Measurements from ENCODE around the gene TOGARAM2.

Gene TOGARAM2

DNA sequence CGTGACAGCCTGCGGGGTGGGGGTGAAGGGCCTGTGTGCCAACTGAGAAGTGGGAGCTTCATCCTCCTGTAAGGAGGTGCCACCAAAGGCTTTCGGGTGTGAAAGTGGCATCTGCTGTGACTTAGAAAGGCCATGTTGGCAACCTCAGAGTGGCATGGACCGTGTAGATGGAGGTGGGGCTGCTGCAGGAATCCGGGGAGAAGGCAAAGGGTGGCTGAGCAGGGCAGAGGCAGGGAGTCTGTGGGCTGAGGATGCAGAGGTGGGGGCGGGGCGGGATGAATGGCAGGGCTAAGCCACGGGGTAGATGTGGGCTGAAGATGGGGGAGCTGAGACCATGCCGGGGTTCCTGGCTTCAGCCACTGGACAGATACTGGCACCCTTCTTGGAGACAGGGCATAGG is 28.2 kb downstream of the TOGARAM2 start:
- Histone ChIP-seq H3K36me3 (ENCODE audit: control insufficient read depth, insufficient read depth, low read length) (no peaks in the 10 kb centered on the region), H3K27me3 (ENCODE audit: control insufficient read depth, insufficient read depth, low read length) (no peaks in the 10 kb centered on the region), H3K4me3 (ENCODE audit: low read length) (no peak overlapping the region), H3K27ac (ENCODE audit: low read depth, low read length) (no peak overlapping the region), H3K9ac (ENCODE audit: low read length) (no peak overlapping the region), H3K4me1 (ENCODE audit: control insufficient read depth, insufficient read depth, low read length) (peaks cover 14% of the 10 kb centered on the region)

DNA sequence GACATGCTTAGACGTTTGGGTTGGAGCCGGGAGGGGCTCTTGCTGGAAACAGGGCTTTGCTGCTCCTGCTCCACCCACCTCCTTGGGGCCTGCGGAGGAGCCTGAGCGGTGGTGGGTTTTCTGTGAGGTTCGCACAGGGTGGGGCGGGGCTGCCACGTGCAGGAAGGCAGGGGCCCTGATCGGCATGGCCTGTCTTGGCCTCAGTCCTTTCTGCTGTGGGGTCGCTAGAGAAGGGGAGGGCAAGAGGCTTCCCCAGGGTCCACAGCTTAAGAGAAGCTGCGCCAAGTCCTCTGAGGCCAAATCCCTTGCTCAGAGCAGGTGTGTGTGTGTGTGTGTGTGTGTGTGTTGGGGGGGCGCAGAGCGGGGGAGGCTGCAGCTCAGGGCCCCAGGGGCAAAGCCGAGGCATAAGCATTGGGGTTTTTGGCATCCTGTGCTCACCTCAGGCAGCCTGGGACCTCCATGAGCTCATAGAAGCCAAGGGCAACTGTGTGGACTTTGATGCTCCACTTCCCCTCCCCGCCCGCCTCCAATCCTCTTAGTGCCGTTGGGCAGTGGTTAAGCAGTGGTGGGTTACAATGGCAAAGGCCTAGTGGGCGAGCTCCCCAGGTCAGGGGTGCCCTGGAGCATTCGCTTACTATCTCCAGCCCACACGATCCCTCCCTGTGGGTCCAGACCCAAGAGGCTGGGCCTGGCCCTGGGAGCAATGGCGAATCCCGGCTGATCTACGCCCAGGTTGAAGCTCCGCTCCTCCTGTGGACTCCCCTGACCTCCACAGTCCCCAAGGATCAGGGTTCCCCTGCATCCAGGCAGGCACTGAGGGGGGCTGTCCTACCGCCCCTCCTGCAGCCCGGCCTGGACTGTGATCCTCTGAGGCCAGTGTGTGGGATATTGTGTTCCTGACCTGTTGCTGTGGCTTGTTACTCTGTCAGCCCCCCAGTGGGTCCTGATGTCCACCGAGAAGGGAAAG is 28.9 kb downstream of the TOGARAM2 start:
- Histone ChIP-seq H3K36me3 (ENCODE audit: control insufficient read depth, insufficient read depth, low read length) (no peaks in the 10 kb centered on the region), H3K4me3 (ENCODE audit: low read length) (no peak overlapping the region), H3K27me3 (ENCODE audit: control insufficient read depth, insufficient read depth, low read length) (no peaks in the 10 kb centered on the region), H3K9ac (ENCODE audit: low read length) (no peak overlapping the region), H3K27ac (ENCODE audit: low read depth, low read length) (no peak overlapping the region), H3K4me1 (ENCODE audit: control insufficient read depth, insufficient read depth, low read length) (peaks cover 14% of the 10 kb centered on the region)

DNA sequence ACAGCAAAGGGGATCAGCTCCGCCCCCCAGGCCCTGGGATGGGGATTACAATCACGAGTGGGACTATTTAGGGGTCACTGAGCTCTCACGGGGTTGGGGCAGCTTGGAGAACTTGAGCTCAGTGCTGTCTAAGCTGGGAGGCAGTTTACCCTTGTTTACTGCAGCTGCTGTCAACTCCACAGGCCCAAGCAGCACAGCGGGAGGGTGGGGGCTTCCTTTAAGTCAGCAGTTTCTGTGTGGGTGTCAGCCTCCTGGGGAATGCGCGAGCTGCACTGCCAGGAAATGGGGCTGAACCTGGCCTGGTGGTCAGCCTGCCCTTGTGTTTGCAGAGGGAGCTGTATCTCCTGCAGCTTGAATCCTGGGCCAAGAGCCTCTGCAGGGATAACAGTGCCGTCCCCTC is 29.8 kb downstream of the TOGARAM2 start:
- peaks cover 14% of the 10 kb centered on the region for H3K4me1 ChIP-seq (ENCODE audit: control insufficient read depth, insufficient read depth, low read length)
- no peaks in the 10 kb centered on the region for H3K36me3 ChIP-seq (ENCODE audit: control insufficient read depth, insufficient read depth, low read length)
- no peaks in the 10 kb centered on the region for H3K27me3 ChIP-seq (ENCODE audit: control insufficient read depth, insufficient read depth, low read length)
- H3K27ac ChIP-seq (ENCODE audit: low read depth, low read length): no peak overlapping the region
- no peak overlapping the region for H3K9ac ChIP-seq (ENCODE audit: low read length)
- H3K4me3 ChIP-seq (ENCODE audit: low read length): no peak overlapping the region

DNA sequence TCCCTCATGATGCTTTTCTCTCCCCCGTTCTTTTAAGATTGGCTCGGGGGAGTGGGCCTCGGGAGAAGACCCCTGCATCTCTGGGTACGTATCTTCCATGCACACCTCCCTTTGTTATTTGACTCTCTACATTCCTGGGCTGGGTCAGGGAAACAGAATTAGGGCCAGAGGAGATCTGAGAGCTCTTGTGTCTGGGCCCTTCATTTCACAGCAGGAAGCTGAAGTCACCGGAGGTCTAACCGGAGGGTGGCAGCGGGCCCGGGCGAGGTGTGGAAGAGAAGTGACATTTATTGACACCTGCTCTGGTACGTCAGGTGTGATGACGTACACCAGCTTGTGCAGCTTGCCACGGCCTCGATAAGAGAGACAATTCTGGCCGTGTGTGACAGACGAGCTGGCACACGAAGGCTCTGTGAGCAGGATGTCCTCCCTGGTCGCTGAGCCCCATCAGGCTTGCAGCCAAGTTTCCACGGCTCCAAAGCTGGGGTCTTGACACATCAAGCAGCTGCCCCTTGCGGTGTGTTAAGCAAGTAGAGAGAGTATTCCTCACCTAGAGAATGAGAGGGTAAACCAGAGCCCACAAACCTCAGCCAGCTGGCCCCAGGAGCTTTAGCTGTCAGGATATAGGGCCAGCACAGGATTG is 30.4 kb downstream of the TOGARAM2 start:
- H3K4me1 ChIP-seq (ENCODE audit: control insufficient read depth, insufficient read depth, low read length): peaks cover 14% of the 10 kb centered on the region
- H3K27ac ChIP-seq (ENCODE audit: low read depth, low read length): no peak overlapping the region
- H3K4me3 ChIP-seq (ENCODE audit: low read length): no peak overlapping the region
- H3K36me3 ChIP-seq (ENCODE audit: control insufficient read depth, insufficient read depth, low read length): no peaks in the 10 kb centered on the region
- no peaks in the 10 kb centered on the region for H3K27me3 ChIP-seq (ENCODE audit: control insufficient read depth, insufficient read depth, low read length)
- H3K9ac ChIP-seq (ENCODE audit: low read length): no peak overlapping the region

DNA sequence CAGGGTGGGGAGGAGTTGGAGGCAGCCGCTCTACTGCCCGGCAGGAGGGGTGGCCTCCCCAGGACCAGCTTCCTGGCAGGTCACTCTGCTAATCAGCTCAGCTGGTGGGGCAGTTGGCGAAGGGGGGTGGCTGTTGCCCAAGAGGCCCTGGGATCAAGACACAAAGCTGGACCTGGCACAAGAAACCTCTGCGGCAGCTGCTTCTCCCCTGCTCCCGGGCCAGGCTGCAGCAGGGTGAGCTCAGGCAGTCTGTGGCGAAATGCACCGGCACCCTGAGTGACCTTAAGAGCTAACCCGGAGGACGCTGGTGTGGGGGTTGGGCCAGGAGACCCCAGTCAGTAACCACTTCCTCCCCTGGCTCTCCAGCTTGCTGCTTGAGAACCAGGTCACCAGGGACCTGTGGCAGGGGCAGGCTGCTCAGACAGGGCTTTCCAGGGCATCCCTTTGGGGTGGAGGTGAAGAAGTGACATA is 31.1 kb downstream of the TOGARAM2 start:
- Histone ChIP-seq H3K9ac (ENCODE audit: low read length) (no peak overlapping the region), H3K36me3 (ENCODE audit: control insufficient read depth, insufficient read depth, low read length) (no peaks in the 10 kb centered on the region), H3K4me3 (ENCODE audit: low read length) (no peak overlapping the region), H3K27me3 (ENCODE audit: control insufficient read depth, insufficient read depth, low read length) (no peaks in the 10 kb centered on the region), H3K27ac (ENCODE audit: low read depth, low read length) (no peak overlapping the region), H3K4me1 (ENCODE audit: control insufficient read depth, insufficient read depth, low read length) (peaks cover 14% of the 10 kb centered on the region)

DNA sequence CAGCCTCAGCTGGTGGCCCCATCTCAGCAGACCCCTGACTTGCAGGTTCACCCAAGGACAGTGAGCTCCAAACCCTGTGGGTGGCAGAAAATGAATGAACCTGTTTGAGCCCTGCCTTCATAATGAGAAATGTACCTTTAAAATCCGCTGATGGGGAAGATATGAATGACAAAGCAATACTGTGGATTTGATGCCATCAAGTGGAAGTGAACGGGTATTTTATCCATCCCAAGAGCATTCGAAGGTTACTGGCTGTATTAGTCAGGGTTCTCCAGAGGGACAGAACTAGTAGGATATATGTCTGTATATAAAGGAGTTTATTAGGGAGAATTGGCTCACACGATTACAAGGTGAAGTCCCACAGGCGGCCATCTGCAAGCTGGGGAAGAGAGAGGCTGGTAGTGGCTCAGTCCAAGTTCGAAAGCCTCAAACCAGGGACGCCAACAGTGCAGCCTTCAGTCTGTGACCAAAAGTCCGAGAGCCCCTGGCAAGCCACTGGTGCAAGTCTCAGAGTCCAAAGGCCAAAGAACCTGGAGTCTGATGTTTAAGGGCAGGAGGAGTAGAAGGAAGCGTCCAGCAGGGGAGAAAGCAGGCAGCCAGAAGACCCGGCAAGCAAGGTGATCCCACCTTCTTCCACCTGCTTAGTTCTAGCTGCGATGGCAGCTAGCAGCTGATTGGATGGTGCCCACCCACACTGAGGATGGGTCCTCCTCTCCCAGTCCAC is 32.1 kb downstream of the TOGARAM2 start:
- no peak overlapping the region for H3K27ac ChIP-seq (ENCODE audit: low read depth, low read length)

DNA sequence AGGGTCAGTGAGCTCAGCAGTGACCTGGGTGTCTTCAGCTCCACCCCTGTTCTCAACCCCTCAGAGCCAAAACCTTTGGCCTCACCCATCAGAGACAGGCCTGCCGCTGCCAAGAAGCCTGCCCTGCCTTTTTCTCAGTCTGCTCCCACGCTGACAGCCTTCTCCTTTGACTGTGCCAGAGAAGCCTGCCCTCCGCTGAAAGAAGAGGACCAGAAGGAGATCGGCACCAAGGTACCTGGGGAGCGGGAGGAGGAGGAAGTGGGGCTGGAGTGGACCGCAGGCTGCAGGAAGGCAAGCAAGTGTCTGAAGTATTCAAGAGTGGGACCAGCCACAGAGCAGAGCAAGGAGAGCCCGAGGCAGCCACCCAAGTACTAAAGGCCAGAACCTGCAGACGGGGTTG is 33.2 kb downstream of the TOGARAM2 start:
- H3K4me1 ChIP-seq (ENCODE audit: control insufficient read depth, insufficient read depth, low read length): peaks cover 14% of the 10 kb centered on the region
- no peaks in the 10 kb centered on the region for H3K27me3 ChIP-seq (ENCODE audit: control insufficient read depth, insufficient read depth, low read length)
- no peak overlapping the region for H3K9ac ChIP-seq (ENCODE audit: low read length)
- H3K36me3 ChIP-seq (ENCODE audit: control insufficient read depth, insufficient read depth, low read length): no peaks in the 10 kb centered on the region
- no peak overlapping the region for H3K4me3 ChIP-seq (ENCODE audit: low read length)
- no peak overlapping the region for H3K27ac ChIP-seq (ENCODE audit: low read depth, low read length)

More for the DNA sequence above, 32.1 kb downstream of the TOGARAM2 start:
- no peak overlapping the region for H3K9ac ChIP-seq (ENCODE audit: low read length)
- H3K4me1 ChIP-seq (ENCODE audit: control insufficient read depth, insufficient read depth, low read length): peaks cover 14% of the 10 kb centered on the region
- no peak overlapping the region for H3K4me3 ChIP-seq (ENCODE audit: low read length)
- no peaks in the 10 kb centered on the region for H3K36me3 ChIP-seq (ENCODE audit: control insufficient read depth, insufficient read depth, low read length)
- H3K27me3 ChIP-seq (ENCODE audit: control insufficient read depth, insufficient read depth, low read length): no peaks in the 10 kb centered on the region

DNA sequence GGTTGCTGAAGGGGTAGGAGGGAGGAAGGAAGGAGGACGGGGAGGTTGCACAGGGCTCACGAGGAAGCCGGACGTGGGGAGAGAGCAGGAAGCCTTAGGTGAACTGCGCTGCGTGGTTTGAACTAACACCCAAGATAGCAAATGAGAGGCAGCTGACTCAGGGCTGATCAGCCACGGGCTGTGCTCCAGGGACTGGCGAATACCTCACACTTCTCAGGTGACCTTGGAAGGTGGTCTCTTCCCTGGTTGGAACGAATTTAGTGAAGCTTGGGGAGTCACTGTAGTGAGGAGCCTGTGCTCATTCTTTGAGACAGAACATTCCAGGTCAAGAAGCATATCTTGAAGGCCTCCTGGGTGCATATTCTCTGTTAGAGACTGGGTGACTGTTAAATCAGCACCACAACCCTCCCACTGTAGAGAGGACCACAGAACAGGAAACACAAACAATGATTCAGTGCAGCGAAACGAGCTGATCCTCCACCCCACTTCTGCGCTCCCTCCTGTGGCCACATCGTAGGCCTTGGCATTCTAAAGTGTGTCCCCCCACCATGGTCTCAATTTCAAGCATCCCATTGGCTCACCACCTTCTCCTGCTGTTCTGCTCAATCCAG is 33.8 kb downstream of the TOGARAM2 start:
- Histone ChIP-seq H3K9ac (ENCODE audit: low read length) (no peak overlapping the region), H3K36me3 (ENCODE audit: control insufficient read depth, insufficient read depth, low read length) (no peaks in the 10 kb centered on the region), H3K4me1 (ENCODE audit: control insufficient read depth, insufficient read depth, low read length) (peaks cover 14% of the 10 kb centered on the region), H3K27ac (ENCODE audit: low read depth, low read length) (no peak overlapping the region), H3K27me3 (ENCODE audit: control insufficient read depth, insufficient read depth, low read length) (no peaks in the 10 kb centered on the region), H3K4me3 (ENCODE audit: low read length) (no peak overlapping the region)

DNA sequence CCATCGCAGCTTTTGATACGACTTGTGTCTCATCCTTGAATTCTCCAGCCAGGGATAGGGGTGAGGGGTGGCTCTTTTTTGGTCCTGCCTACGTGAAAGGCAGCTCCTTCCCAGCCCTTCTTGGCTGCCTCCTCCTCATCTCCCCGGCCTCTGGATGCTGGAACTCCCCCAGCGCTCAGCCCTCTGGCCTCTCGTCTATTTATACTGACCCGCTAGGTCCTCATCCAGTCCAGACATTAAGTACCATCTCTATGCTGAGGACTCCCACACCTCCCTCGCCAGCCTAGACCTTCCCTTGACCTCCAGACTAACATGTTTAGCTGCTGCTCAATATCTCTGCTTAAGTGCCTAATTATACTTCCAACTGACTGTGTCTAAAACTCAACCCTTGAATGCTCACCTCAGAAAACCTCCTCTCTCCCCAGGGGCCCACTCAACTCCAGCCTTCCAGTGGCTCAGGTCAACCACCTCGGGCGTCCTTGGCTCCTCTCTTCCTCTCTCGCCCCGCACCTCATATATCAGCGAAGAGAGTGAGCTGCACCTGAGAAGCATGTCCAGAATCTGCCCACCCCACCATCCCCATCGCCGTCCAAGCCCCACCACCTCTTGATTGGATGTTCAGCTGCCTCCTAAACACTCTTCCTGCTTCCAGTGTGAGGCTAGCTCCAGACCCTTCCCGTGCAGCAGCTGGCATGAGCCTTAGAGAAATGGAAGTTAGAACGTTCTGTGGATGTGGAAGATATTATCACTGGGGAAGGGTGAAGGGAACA is 34.8 kb downstream of the TOGARAM2 start:
- no peak overlapping the region for H3K4me3 ChIP-seq (ENCODE audit: low read length)
- peaks cover 14% of the 10 kb centered on the region for H3K4me1 ChIP-seq (ENCODE audit: control insufficient read depth, insufficient read depth, low read length)
- peak overlapping the region; percentile 5 for H3K27ac ChIP-seq (ENCODE audit: low read depth, low read length)
- no peak overlapping the region for H3K9ac ChIP-seq (ENCODE audit: low read length)
- no peaks in the 10 kb centered on the region for H3K36me3 ChIP-seq (ENCODE audit: control insufficient read depth, insufficient read depth, low read length)
- no peaks in the 10 kb centered on the region for H3K27me3 ChIP-seq (ENCODE audit: control insufficient read depth, insufficient read depth, low read length)

DNA sequence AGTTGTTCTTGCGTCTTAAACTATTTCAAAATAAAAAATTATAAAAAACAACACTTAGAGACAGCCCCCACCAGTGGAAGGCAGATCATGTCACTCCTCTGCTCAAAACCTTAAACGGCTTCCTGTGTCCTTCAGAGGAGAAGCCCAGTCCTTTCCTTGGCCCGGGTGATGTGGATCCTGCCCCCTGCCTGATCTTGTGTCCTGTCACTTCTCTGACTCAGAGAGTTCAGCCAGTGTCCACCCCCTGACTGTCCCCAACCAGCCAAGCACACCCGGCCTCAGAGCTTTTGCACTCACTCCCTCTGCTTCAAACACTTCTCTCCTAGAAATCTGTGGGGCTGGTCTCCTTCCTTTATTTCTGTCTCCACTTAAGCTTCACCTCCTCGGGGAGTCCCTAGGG is 35.4 kb downstream of the TOGARAM2 start:
- no peak overlapping the region for H3K9ac ChIP-seq (ENCODE audit: low read length)
- H3K4me3 ChIP-seq (ENCODE audit: low read length): no peak overlapping the region
- no peak overlapping the region for H3K27ac ChIP-seq (ENCODE audit: low read depth, low read length)
- no peaks in the 10 kb centered on the region for H3K27me3 ChIP-seq (ENCODE audit: control insufficient read depth, insufficient read depth, low read length)
- H3K4me1 ChIP-seq (ENCODE audit: control insufficient read depth, insufficient read depth, low read length): peaks cover 10% of the 10 kb centered on the region
- no peaks in the 10 kb centered on the region for H3K36me3 ChIP-seq (ENCODE audit: control insufficient read depth, insufficient read depth, low read length)

DNA sequence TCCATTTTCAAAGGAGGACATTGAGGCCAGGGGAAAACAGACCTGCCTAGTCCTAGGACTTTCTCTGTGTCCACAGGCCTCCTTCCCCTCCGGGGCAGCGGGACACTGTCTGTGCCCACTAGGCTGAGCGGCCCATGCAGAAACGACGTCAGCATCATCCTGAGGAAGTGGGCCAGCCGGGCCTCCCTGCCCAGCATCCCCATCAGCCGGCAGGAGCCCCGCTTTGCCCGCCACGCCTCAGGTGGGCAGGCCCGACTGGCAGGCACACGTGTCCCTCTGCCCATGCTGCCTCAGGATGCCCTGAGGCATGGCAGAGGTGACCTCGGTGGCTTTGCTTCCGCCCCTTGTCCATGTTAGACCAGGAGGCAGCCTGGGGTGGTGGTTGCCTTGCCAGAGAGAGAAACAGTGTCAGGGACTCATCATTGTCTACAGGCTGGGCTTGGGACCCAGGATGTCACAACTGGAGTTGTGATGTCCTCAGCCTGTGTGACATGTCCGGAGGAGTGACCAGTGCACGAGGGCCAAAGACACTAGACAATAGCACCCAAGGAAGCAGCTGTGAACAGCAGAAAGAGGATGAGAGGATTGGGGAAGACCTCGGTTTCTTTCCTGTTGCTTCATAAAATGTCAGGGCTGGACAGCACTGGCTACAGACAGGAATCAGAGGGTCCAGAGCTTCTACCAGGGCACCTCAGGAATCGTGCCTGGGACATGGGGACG is 36.8 kb downstream of the TOGARAM2 start:
- no peak overlapping the region for H3K4me3 ChIP-seq (ENCODE audit: low read length)

More for the DNA sequence above, 36.8 kb downstream of the TOGARAM2 start:
- no peaks in the 10 kb centered on the region for H3K4me1 ChIP-seq (ENCODE audit: control insufficient read depth, insufficient read depth, low read length)
- no peaks in the 10 kb centered on the region for H3K36me3 ChIP-seq (ENCODE audit: control insufficient read depth, insufficient read depth, low read length)
- no peaks in the 10 kb centered on the region for H3K27me3 ChIP-seq (ENCODE audit: control insufficient read depth, insufficient read depth, low read length)
- H3K27ac ChIP-seq (ENCODE audit: low read depth, low read length): no peak overlapping the region
- H3K9ac ChIP-seq (ENCODE audit: low read length): no peak overlapping the region
